Mononuclear cell (primary cell): Measurements from ENCODE around the gene MS4A6A. TPM values are rescaled to one million over a fixed set of nuclear protein-coding genes. Genes with fewer than 3 reads are reported as not detected.
"Not testable (repeated sequence)": the region's sequence is repeated elsewhere in the genome, so short reads cannot be mapped to it uniquely, and the experiment has no call there.

ENCODE experiments used
- H3K27me3 ChIP-seq: 2 replicates; pipeline ENCODE4 v1.6.0; 2011; ENCODE audit warnings: low read length, control low read depth; ENCODE audit not compliant: insufficient read depth
- H3K4me1 ChIP-seq: 2 replicates; pipeline ENCODE4 v1.5.1; 2011; ENCODE audit warnings: mild to moderate bottlenecking, low read length, control low read depth; ENCODE audit not compliant: insufficient read depth
- H3K4me3 ChIP-seq: 2 replicates; pipeline ENCODE4 v1.5.1; 2011; ENCODE audit warnings: mild to moderate bottlenecking, low read length, moderate library complexity
- H3K9me3 ChIP-seq: 2 replicates; pipeline ENCODE4 v1.5.1; 2011; ENCODE audit warnings: low read depth, mild to moderate bottlenecking, control low read depth, low read length
- total RNA-seq: library from RNA; depleted of rRNA; stranded (reverse); fragments of >200 nt; gene quantifications from one replicate; pipeline ENCODE4 v1.2.3, GENCODE V29; 2012

Gene MS4A6A, protein sequence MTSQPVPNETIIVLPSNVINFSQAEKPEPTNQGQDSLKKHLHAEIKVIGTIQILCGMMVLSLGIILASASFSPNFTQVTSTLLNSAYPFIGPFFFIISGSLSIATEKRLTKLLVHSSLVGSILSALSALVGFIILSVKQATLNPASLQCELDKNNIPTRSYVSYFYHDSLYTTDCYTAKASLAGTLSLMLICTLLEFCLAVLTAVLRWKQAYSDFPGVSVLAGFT
- total RNA-seq, result 237 TPM

- Histone ChIP-seq H3K4me3 (peak within 1 kb of the TSS; percentile 54), H3K4me1 (peaks cover 65% of the 10 kb centered on the region), H3K27me3 (no peaks in the 10 kb centered on the region), H3K9me3 (no peaks in the 10 kb centered on the region)
Measured at GRCh38 chr11:60182541-60183330, at the start of gene MS4A6A. TSS of gene MS4A6A (minus strand) at chr11:60183083. CDS start at chr11:60181727, 1,356 bp downstream.

- Histone ChIP-seq H3K4me3 (no peak overlapping the region), H3K27me3 (no peaks in the 10 kb centered on the region), H3K4me1 (peaks cover 21% of the 10 kb centered on the region), H3K9me3 (no peaks in the 10 kb centered on the region)
Measured at GRCh38 chr11:60230681-60231080, 47.8 kb upstream of the MS4A6A start.

- Histone ChIP-seq H3K4me1 (no peaks in the 10 kb centered on the region), H3K4me3 (no peak overlapping the region), H3K9me3 (no peaks in the 10 kb centered on the region), H3K27me3 (no peaks in the 10 kb centered on the region)
Measured at GRCh38 chr11:60222141-60222540, 39.3 kb upstream of the MS4A6A start.

DNA sequence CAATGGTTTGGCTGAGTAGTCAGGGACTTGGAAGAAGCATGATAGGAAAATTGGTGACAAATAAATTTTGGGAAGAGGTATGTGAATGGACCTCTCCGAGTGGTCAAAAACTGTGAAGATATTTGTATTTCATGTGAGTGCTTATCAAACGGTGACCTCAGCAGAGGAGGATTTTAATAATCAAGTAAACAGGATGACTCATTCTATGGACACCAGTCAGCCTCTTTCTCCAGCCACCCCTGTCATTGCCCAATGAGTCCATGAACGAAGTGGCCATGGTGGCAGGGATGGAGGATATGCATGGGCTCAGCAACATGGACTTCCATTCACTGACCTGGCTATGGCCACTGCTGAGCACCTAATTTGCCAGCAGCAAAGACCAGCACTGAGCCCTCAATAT is 38.8 kb upstream of the MS4A6A start:
- Histone ChIP-seq H3K4me1 (no peaks in the 10 kb centered on the region), H3K9me3 (no peaks in the 10 kb centered on the region), H3K4me3 (no peak overlapping the region), H3K27me3 (no peaks in the 10 kb centered on the region)

GRCh38 chr11:60221181-60221580 is 38.3 kb upstream of the MS4A6A start:
- H3K4me1 ChIP-seq, result no peaks in the 10 kb centered on the region
- no peak overlapping the region for H3K4me3 ChIP-seq
- H3K9me3 ChIP-seq, result no peaks in the 10 kb centered on the region
- no peaks in the 10 kb centered on the region for H3K27me3 ChIP-seq

DNA sequence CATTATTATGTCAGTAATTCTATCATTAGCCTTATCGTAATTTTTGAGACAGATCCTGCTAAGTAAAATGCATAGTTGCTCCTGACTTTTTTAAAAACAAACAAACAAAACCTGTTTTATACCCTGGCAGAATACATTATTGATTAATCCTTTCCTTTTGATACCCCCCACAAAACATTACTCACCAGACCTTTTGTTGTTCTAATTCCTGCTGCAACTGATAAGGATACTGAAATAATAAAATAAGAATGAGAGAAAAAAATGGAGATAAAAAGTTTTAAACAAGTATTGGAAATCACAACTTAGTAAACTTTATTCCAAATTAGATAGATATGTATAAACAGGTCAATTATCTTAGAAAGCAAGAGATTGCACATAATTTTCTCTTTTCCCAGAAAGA is 31.5 kb upstream of the MS4A6A start:
- Histone ChIP-seq H3K4me1 (no peaks in the 10 kb centered on the region), H3K27me3 (no peaks in the 10 kb centered on the region), H3K4me3 (no peak overlapping the region), H3K9me3 (no peaks in the 10 kb centered on the region)

- no peaks in the 10 kb centered on the region for H3K9me3 ChIP-seq
Measured at GRCh38 chr11:60211206-60211605, 28.3 kb upstream of the MS4A6A start.

DNA sequence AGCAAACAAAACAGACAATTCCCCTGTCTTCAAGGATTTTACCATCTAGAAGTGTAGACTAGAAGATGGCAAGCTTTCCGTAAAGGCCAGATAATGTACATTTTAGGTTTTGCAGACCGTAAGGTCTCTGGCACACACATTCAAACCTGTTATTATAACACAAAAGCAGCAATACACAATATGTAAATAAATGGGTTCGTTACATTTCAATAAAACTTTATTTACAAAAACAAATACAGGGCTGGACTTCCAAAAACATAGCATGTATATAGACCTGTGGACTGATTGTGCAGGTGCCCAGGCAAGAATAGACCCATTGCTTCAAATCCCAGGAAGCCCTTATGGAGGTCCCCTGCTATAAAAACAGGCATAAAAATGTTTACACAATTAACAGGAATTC is 27.1 kb upstream of the MS4A6A start:
- H3K4me1 ChIP-seq, result no peaks in the 10 kb centered on the region

More at GRCh38 chr11:60211206-60211605, 28.3 kb upstream of the MS4A6A start:
- H3K4me3 ChIP-seq, result no peak overlapping the region
- H3K4me1 ChIP-seq, result no peaks in the 10 kb centered on the region
- no peaks in the 10 kb centered on the region for H3K27me3 ChIP-seq

DNA sequence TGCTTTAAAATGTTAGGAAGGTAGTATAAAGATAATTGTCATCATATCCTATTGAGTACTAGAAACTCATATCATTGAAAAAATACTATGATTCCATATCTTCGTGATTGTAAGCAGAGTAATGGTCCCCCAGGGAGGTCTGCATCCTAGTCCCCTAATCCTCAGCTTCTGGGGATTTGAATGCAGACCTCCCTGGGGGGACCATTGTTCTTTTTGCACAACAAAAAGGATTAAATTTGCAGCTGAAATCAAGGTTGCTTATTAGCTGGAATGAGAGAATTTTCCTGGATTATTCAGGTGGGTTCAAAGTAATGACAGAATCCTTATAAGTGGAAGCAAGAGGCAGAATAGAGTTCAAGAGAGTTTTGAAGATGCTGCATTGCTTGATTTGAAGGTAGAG is 26.1 kb upstream of the MS4A6A start:
- Histone ChIP-seq H3K9me3 (no peaks in the 10 kb centered on the region), H3K27me3 (no peaks in the 10 kb centered on the region), H3K4me3 (no peak overlapping the region), H3K4me1 (no peaks in the 10 kb centered on the region)

More for the DNA sequence above, 27.1 kb upstream of the MS4A6A start:
- H3K9me3 ChIP-seq, result no peaks in the 10 kb centered on the region
- no peaks in the 10 kb centered on the region for H3K27me3 ChIP-seq
- no peak overlapping the region for H3K4me3 ChIP-seq

GRCh38 chr11:60208146-60208895 is 25.4 kb upstream of the MS4A6A start:
- Histone ChIP-seq H3K27me3 (no peaks in the 10 kb centered on the region), H3K9me3 (no peaks in the 10 kb centered on the region), H3K4me3 (no peak overlapping the region), H3K4me1 (no peaks in the 10 kb centered on the region)

GRCh38 chr11:60206616-60207015 is 23.7 kb upstream of the MS4A6A start:
- Histone ChIP-seq H3K4me1 (no peaks in the 10 kb centered on the region), H3K4me3 (no peak overlapping the region)

DNA sequence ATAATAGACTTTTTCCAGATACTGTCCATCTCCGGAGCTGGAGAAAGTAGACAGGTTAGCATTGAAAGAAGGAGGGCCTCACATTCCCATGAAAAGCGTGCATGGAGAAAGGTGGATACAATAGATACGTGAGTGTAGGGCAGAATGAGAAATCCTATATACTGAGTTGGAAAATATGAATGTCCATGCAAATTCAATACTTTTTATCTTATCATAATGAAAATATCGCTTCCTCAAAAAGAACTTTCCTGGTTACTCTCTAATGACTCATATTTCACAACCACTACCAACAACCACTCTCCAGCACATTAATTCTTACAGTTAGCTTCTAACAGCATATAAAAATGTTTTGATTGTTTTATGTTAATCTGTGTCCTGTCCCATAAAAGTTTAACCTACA is 22.0 kb upstream of the MS4A6A start:
- H3K4me3 ChIP-seq, result no peak overlapping the region
- H3K27me3 ChIP-seq, result no peaks in the 10 kb centered on the region
- H3K4me1 ChIP-seq, result no peaks in the 10 kb centered on the region
- no peaks in the 10 kb centered on the region for H3K9me3 ChIP-seq

More at GRCh38 chr11:60206616-60207015, 23.7 kb upstream of the MS4A6A start:
- H3K9me3 ChIP-seq, result no peaks in the 10 kb centered on the region
- H3K27me3 ChIP-seq, result no peaks in the 10 kb centered on the region

DNA sequence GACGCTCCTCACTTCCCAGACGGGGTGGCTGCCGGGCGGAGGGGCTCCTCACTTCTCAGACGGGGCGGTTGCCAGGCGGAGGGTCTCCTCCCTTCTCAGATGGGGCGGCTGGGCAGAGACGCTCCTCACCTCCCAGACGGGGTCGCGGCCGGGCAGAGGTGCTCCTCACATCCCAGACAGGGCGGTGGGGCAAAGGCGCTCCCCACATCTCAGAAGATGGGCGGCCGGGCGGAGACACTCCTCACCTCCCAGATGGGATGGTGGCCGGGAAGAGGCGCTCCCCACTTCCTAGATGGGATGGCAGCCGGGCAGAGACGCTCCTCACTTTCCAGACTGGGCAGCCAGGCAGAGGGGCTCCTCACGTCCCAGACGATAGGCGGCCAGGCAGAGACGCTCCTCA is 18.5 kb upstream of the MS4A6A start:
- not testable (repeated sequence) for H3K9me3 ChIP-seq, H3K4me1 ChIP-seq, H3K27me3 ChIP-seq

DNA sequence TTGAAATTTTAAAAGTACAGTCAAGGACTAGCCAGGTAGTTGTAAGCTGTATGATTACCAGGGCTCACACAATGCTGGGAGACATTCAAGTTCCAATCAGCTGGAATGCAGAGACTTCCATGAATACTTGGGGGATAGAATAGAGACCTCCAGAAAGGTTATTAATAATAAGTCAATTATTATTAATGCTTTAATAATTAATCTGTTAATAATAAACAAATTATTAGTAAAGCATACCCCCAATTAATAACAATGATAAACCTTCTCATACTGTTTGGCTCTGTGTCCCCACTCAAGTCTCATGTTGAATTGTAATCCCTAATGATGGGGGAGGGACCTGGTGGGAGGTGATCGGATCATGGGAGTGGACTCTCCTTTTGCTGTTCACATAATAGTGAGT is 14.6 kb upstream of the MS4A6A start:
- Histone ChIP-seq H3K4me1 (peaks cover 35% of the 10 kb centered on the region), H3K9me3 (no peaks in the 10 kb centered on the region), H3K27me3 (no peaks in the 10 kb centered on the region), H3K4me3 (no peak overlapping the region)

More for the DNA sequence above, 18.5 kb upstream of the MS4A6A start:
- not testable (repeated sequence) for H3K4me3 ChIP-seq

DNA sequence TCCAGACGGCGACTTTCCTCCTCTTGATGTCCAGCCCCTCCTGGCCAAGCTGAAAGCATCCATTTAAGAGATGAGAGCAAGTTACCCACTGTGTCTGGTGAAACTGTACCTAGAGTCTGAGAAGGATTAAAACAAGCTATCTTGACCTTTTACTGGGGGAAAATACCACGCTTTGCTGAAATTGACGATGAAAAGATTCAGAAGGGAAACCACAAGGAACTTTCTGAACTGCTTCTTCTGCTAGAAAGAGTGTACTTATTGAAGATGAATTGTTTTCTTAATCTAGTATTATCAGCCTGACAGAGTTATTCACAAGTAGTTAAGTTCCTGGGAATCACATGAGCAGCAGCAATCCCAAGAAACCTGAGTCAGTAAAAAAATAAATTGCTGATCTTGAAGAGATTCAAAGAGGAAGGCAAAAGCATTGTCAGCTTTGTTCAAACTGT is 13.1 kb upstream of the MS4A6A start:
- H3K4me1 ChIP-seq, result peaks cover 35% of the 10 kb centered on the region
- no peaks in the 10 kb centered on the region for H3K27me3 ChIP-seq
- H3K9me3 ChIP-seq, result no peaks in the 10 kb centered on the region
- no peak overlapping the region for H3K4me3 ChIP-seq
